Thyroid gland (tissue), 4 donors: ENCODE results near the gene MESP2.

Experiments
- CTCF ChIP-seq, 6 experiments: fragments of 200-600 bp in 3 of 6; fragments of 450-650 bp in 3 of 6; sonication (generic) in 3 of 6; IDR thresholded peaks; one replicate each; pipeline ENCODE4 v1.5.1; 2016 to 2019; ENCODE audit warnings: antibody characterized with exemption in 6 of 6, mild to moderate bottlenecking in 2 of 6, inconsistent platforms in 1 of 6, moderate library complexity in 1 of 6
- POLR2A ChIP-seq, 2 donors: fragments of 450-650 bp; IDR thresholded peaks; one replicate each; pipeline ENCODE4 v1.6.1; 2017; ENCODE audit warnings: antibody characterized with exemption in 2 of 2, mild to moderate bottlenecking in 2 of 2, moderate library complexity in 1 of 2

DNA sequence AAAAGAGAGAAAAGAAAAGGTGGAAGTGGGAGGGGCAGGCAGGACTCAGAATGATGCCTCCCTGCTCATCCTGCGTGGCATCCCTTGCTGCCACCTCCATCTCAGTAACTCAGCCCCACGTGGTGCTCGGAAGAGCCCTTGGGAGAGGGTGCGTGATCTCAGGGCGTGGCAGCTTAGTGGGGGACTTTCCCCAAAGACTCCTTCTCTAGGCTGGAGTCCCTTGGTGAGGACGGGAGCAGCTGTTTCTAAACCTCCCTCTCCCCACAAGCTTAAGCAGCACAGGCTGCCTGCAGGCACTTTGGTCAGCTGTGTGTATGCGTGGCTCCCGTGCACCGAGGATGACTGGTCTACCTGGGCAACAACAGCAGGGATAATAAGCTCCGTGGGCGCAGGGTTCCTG is 45.9 kb downstream of the MESP2 start:
- no peak for TF ChIP-seq POLR2A (IDR thresholded peaks at IDR 0.05)
- TF ChIP-seq CTCF (IDR thresholded peaks at IDR 0.05), result no peak
